Measurements from ENCODE around the gene FOXJ3. TPM values are rescaled to one million over a fixed set of nuclear protein-coding genes. Genes with fewer than 3 reads are reported as not detected.

FOXJ3 gene
- polyA plus RNA-seq, 1 donor from 2014 or later = 22.1 TPM

- Mint-ChIP-seq H3K27ac (no peak overlapping the region), H3K4me1 (peaks cover 0 to 1% (median 0%) of the 10 kb centered on the region in 3 donors), H3K4me3 (peak overlapping the region in 1 of 4 donors; percentile 20), H3K36me3 (peaks cover 6% of the 10 kb centered on the region), H3K9me3 (no peaks in the 10 kb centered on the region), H3K27me3 (no peaks in the 10 kb centered on the region)
Observed at GRCh38 chr1:42184616-42185015, 150.4 kb downstream of the FOXJ3 start.

GRCh38 chr1:42183957-42184268 lies 151.1 kb downstream of the FOXJ3 start:
- peaks cover 0 to 1% (median 0%) of the 10 kb centered on the region in 3 donors for H3K4me1 Mint-ChIP-seq
- H3K27me3 Mint-ChIP-seq = no peaks in the 10 kb centered on the region
- no peak overlapping the region for H3K27ac Mint-ChIP-seq
- H3K36me3 Mint-ChIP-seq = peaks cover 7% of the 10 kb centered on the region
- no peaks in the 10 kb centered on the region for H3K9me3 Mint-ChIP-seq
- no peak overlapping the region for H3K4me3 Mint-ChIP-seq

GRCh38 chr1:42183210-42183956 lies 151.7 kb downstream of the FOXJ3 start:
- peaks cover 7% of the 10 kb centered on the region for H3K36me3 Mint-ChIP-seq
- H3K27ac Mint-ChIP-seq = no peak overlapping the region
- peaks cover 0 to 1% (median 0%) of the 10 kb centered on the region in 3 donors for H3K4me1 Mint-ChIP-seq
- no peaks in the 10 kb centered on the region for H3K9me3 Mint-ChIP-seq
- H3K27me3 Mint-ChIP-seq = no peaks in the 10 kb centered on the region
- H3K4me3 Mint-ChIP-seq = no peak overlapping the region

- peaks cover 0 to 1% (median 0%) of the 10 kb centered on the region in 3 donors for H3K4me1 Mint-ChIP-seq
- no peak overlapping the region for H3K27ac Mint-ChIP-seq
- no peaks in the 10 kb centered on the region for H3K27me3 Mint-ChIP-seq
- H3K9me3 Mint-ChIP-seq = no peaks in the 10 kb centered on the region
- peaks cover 3% of the 10 kb centered on the region for H3K36me3 Mint-ChIP-seq
- H3K4me3 Mint-ChIP-seq = no peak overlapping the region
Observed at GRCh38 chr1:42181687-42182086, 153.3 kb downstream of the FOXJ3 start.

GRCh38 chr1:42179900-42180329 lies 155.1 kb downstream of the FOXJ3 start:
- Mint-ChIP-seq H3K27ac (peak overlapping the region in 1 of 3 donors; percentile 46), H3K27me3 (no peaks in the 10 kb centered on the region), H3K4me1 (peaks cover 0 to 1% (median 0%) of the 10 kb centered on the region in 3 donors), H3K9me3 (no peaks in the 10 kb centered on the region), H3K4me3 (no peak overlapping the region), H3K36me3 (peaks cover 3% of the 10 kb centered on the region)

- peaks cover 1% of the 10 kb centered on the region for H3K36me3 Mint-ChIP-seq
- no peak overlapping the region for H3K4me3 Mint-ChIP-seq
- H3K9me3 Mint-ChIP-seq = no peaks in the 10 kb centered on the region
- no peaks in the 10 kb centered on the region for H3K27me3 Mint-ChIP-seq
- no peak overlapping the region for H3K27ac Mint-ChIP-seq
- peaks cover 0 to 1% (median 0%) of the 10 kb centered on the region in 3 donors for H3K4me1 Mint-ChIP-seq
Observed at GRCh38 chr1:42179275-42179674, 155.8 kb downstream of the FOXJ3 start.

- peaks cover 0 to 1% (median 0%) of the 10 kb centered on the region in 3 donors for H3K4me1 Mint-ChIP-seq
- H3K27me3 Mint-ChIP-seq = no peaks in the 10 kb centered on the region
- peaks cover 1% of the 10 kb centered on the region for H3K36me3 Mint-ChIP-seq
- H3K27ac Mint-ChIP-seq = peak overlapping the region in 1 of 3 donors; percentile 53
- no peaks in the 10 kb centered on the region for H3K9me3 Mint-ChIP-seq
- no peak overlapping the region for H3K4me3 Mint-ChIP-seq
Observed at GRCh38 chr1:42178249-42178648, 156.8 kb downstream of the FOXJ3 start.

- Mint-ChIP-seq H3K9me3 (no peaks in the 10 kb centered on the region), H3K4me1 (peaks cover 0 to 1% (median 0%) of the 10 kb centered on the region in 3 donors), H3K36me3 (peaks cover 1% of the 10 kb centered on the region), H3K27me3 (no peaks in the 10 kb centered on the region), H3K4me3 (no peak overlapping the region), H3K27ac (peak overlapping the region in 1 of 3 donors; percentile 53)
Observed at GRCh38 chr1:42177541-42177981, 157.5 kb downstream of the FOXJ3 start.

- Mint-ChIP-seq H3K27me3 (no peaks in the 10 kb centered on the region), H3K9me3 (no peaks in the 10 kb centered on the region), H3K4me1 (peaks cover 0 to 1% (median 0%) of the 10 kb centered on the region in 3 donors), H3K27ac (peak overlapping the region in 1 of 3 donors; percentile 2), H3K36me3 (peaks cover 1% of the 10 kb centered on the region), H3K4me3 (no peak overlapping the region)
Observed at GRCh38 chr1:42176902-42177519, 158.0 kb downstream of the FOXJ3 start.

GRCh38 chr1:42175314-42176054 lies 159.6 kb downstream of the FOXJ3 start:
- Mint-ChIP-seq H3K36me3 (peaks cover 1% of the 10 kb centered on the region), H3K27me3 (no peaks in the 10 kb centered on the region), H3K4me3 (no peak overlapping the region), H3K9me3 (no peaks in the 10 kb centered on the region), H3K27ac (no peak overlapping the region), H3K4me1 (no peaks in the 10 kb centered on the region)

- no peaks in the 10 kb centered on the region for H3K4me1 Mint-ChIP-seq
- no peak overlapping the region for H3K27ac Mint-ChIP-seq
- H3K9me3 Mint-ChIP-seq = no peaks in the 10 kb centered on the region
- no peak overlapping the region for H3K4me3 Mint-ChIP-seq
- no peaks in the 10 kb centered on the region for H3K27me3 Mint-ChIP-seq
- no peaks in the 10 kb centered on the region for H3K36me3 Mint-ChIP-seq
Observed at GRCh38 chr1:42173961-42174735, 160.9 kb downstream of the FOXJ3 start.

- Mint-ChIP-seq H3K9me3 (no peaks in the 10 kb centered on the region), H3K27me3 (no peaks in the 10 kb centered on the region), H3K4me3 (no peak overlapping the region), H3K27ac (no peak overlapping the region), H3K4me1 (no peaks in the 10 kb centered on the region), H3K36me3 (no peaks in the 10 kb centered on the region)
Observed at GRCh38 chr1:42173155-42173933, 161.7 kb downstream of the FOXJ3 start.

- Mint-ChIP-seq H3K4me1 (no peaks in the 10 kb centered on the region), H3K9me3 (no peaks in the 10 kb centered on the region), H3K36me3 (no peaks in the 10 kb centered on the region), H3K4me3 (peak overlapping the region in 1 of 4 donors; percentile 41), H3K27ac (no peak overlapping the region), H3K27me3 (no peaks in the 10 kb centered on the region)
Observed at GRCh38 chr1:42172381-42173133, 162.5 kb downstream of the FOXJ3 start.
